Neural cell (in vitro differentiated cells): ENCODE results near the gene HAPLN2.

Source experiments
- EP300 ChIP-seq: fragments of 450-650 bp; conservative IDR thresholded peaks from 2 replicates; pipeline ENCODE4 v1.6.1; 2014; ENCODE audit warnings: antibody characterized with exemption, mild to moderate bottlenecking, moderate library complexity; ENCODE audit not compliant: poor library complexity, severe bottlenecking
- EZH2 ChIP-seq: fragments of 200-600, 300-800 bp; shearing (Covaris generic), sonication (generic); IDR thresholded peaks from 2 replicates; pipeline ENCODE4 v1.6.1; 2014; ENCODE audit warnings: antibody characterized with exemption, low read length, borderline replicate concordance, mild to moderate bottlenecking; ENCODE audit not compliant: insufficient read depth, poor library complexity, severe bottlenecking
- MXI1 ChIP-seq: fragments of 450-650 bp; conservative IDR thresholded peaks from 2 replicates; pipeline ENCODE4 v1.6.1; 2014; ENCODE audit warnings: antibody characterized with exemption, mild to moderate bottlenecking; ENCODE audit not compliant: poor library complexity, severe bottlenecking
- POLR2AphosphoS5 ChIP-seq: IDR thresholded peaks from 2 replicates; pipeline ENCODE4 v1.6.1; 2012
- TAF1 ChIP-seq: IDR thresholded peaks from 2 replicates; pipeline ENCODE4 v1.6.1; 2012; ENCODE audit warnings: low read depth
- TF ChIP-seq, protein P1 (sequence below): fragments of 450-650 bp; IDR thresholded peaks from 2 replicates; pipeline ENCODE4 v1.5.1; 2014; ENCODE audit warnings: antibody characterized with exemption, mild to moderate bottlenecking, moderate library complexity; ENCODE audit not compliant: poor library complexity, severe bottlenecking

DNA sequence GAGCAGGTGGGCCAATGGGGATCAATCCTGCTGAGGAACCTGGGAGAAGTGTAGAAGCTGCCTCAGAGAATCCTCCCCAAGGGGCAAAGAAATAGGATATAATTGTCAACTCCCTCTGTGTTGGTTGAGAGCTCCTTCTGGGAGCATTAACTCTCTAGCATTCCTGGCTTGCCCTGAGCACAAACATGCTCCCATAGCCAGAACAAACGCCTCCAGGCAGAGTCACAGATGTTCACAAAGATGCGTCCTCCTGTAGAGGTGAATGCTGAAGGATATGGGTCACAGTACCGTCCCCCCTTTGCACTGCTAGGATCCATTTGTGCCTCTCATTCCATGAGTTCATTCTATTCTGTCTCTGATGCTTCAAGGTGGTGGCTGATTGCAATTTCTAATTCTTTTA lies 13.1 kb downstream of the HAPLN2 start:
- no peak for TF ChIP-seq TAF1
- TF ChIP-seq EP300, result no peak
- TF ChIP-seq, protein P1, sequence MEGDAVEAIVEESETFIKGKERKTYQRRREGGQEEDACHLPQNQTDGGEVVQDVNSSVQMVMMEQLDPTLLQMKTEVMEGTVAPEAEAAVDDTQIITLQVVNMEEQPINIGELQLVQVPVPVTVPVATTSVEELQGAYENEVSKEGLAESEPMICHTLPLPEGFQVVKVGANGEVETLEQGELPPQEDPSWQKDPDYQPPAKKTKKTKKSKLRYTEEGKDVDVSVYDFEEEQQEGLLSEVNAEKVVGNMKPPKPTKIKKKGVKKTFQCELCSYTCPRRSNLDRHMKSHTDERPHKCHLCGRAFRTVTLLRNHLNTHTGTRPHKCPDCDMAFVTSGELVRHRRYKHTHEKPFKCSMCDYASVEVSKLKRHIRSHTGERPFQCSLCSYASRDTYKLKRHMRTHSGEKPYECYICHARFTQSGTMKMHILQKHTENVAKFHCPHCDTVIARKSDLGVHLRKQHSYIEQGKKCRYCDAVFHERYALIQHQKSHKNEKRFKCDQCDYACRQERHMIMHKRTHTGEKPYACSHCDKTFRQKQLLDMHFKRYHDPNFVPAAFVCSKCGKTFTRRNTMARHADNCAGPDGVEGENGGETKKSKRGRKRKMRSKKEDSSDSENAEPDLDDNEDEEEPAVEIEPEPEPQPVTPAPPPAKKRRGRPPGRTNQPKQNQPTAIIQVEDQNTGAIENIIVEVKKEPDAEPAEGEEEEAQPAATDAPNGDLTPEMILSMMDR, result no peak
- no peak for TF ChIP-seq MXI1
- no peak for TF ChIP-seq EZH2
- no peak for TF ChIP-seq POLR2AphosphoS5
